Stimulated activated CD8-positive, alpha-beta memory T cell treated with anti-CD3 and anti-CD28 coated beads, Interleukin-12 subunit alpha, Interleukin-12 subunit beta, amount 100 ng/mL, for 4 hours (primary cell): ENCODE results near the gene NRGN.

Experiments
- DNase-seq: peaks from one replicate; pipeline ENCODE4 v3.0.0-alpha.2; 2020; ENCODE audit warnings: low read depth

Gene NRGN

GRCh38 chr11:124740277-124740882 lies 638 bp downstream of the NRGN start:
- no peak for DNase-seq

- no peak for DNase-seq
Measured at GRCh38 chr11:124742555-124742954, 2.8 kb downstream of the NRGN start.

GRCh38 chr11:124743050-124743449 lies 3.3 kb downstream of the NRGN start:
- no peak for DNase-seq

GRCh38 chr11:124745270-124745834 lies 5.6 kb downstream of the NRGN start:
- DNase-seq = no peak

GRCh38 chr11:124745835-124746620 lies 6.3 kb downstream of the NRGN start:
- no peak for DNase-seq

- peak; percentile 62 for DNase-seq
Measured at GRCh38 chr11:124746621-124747243, 7.0 kb downstream of the NRGN start.

GRCh38 chr11:124747406-124748099 lies 7.8 kb downstream of the NRGN start:
- DNase-seq = no peak

GRCh38 chr11:124748100-124748418 lies 8.3 kb downstream of the NRGN start:
- DNase-seq = no peak

- DNase-seq = no peak
Measured at GRCh38 chr11:124748481-124749343, 9.0 kb downstream of the NRGN start.

- DNase-seq = no peak
Measured at GRCh38 chr11:124749912-124750311, 10.2 kb downstream of the NRGN start.

GRCh38 chr11:124751391-124751740 lies 11.6 kb downstream of the NRGN start:
- DNase-seq = no peak

- DNase-seq = no peak
Measured at GRCh38 chr11:124751741-124752470, 12.2 kb downstream of the NRGN start, which contains the start of gene VSIG2. TSS of gene VSIG2 (minus strand) at chr11:124752255. CDS start at chr11:124752137, 118 bp downstream.

- DNase-seq = no peak
Measured at GRCh38 chr11:124752471-124753102, 12.8 kb downstream of the NRGN start.

GRCh38 chr11:124753205-124753604 lies 13.5 kb downstream of the NRGN start:
- DNase-seq = no peak

- no peak for DNase-seq
Measured at GRCh38 chr11:124753624-124754023, 13.9 kb downstream of the NRGN start.

GRCh38 chr11:124754309-124754708 lies 14.6 kb downstream of the NRGN start:
- no peak for DNase-seq

- DNase-seq = no peak
Measured at GRCh38 chr11:124754710-124755109, 15.0 kb downstream of the NRGN start.

- DNase-seq = no peak
Measured at GRCh38 chr11:124756033-124756752, 16.5 kb downstream of the NRGN start.

- no peak for DNase-seq
Measured at GRCh38 chr11:124756753-124757227, 17.0 kb downstream of the NRGN start.
